Measurements from ENCODE around the gene METTL15.
"Not testable (repeated sequence)": the region's sequence is repeated elsewhere in the genome, so short reads cannot be mapped to it uniquely, and the experiment has no call there.

Gene METTL15, protein sequence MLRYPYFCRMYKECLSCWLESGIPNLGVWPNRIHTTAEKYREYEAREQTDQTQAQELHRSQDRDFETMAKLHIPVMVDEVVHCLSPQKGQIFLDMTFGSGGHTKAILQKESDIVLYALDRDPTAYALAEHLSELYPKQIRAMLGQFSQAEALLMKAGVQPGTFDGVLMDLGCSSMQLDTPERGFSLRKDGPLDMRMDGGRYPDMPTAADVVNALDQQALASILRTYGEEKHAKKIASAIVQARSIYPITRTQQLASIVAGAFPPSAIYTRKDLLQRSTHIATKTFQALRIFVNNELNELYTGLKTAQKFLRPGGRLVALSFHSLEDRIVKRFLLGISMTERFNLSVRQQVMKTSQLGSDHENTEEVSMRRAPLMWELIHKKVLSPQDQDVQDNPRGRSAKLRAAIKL
- total RNA-seq = 7.4 to 26.2 (median 14.4) reads per million in 9 experiments

GRCh38 chr11:28107750-28108618 lies at the start of gene METTL15, which contains the start of gene KIF18A:
Gene METTL15 (plus strand): TSS chr11:28108388. CDS start chr11:28113335, 4,947 bp downstream.
Gene KIF18A (minus strand): TSS chr11:28108156. CDS start chr11:28097947, 10,209 bp downstream.
- DNase-seq (peak; percentile 98 to 99 (median 99)), ATAC-seq (replicated peaks) (peak; percentile 90)
- Mint-ChIP-seq H3K27ac (peak within 1 kb of the TSS; percentile 96 to 99), H3K27me3 (no peaks in the 10 kb centered on the region), H3K36me3 (ENCODE audit: insufficient read depth) (peaks cover 13% of the 10 kb centered on the region), H3K4me1 (ENCODE audit: low read depth in 2 of 2) (peaks cover 33 to 50% of the 10 kb centered on the region in 2 donors), H3K4me3 (peak within 1 kb of the TSS; percentile 90 to 94), H3K9me3 (no peaks in the 10 kb centered on the region)

GRCh38 chr11:28071305-28071704 lies 36.9 kb upstream of the METTL15 start:
- DNase-seq = no peak
- no peaks in the 10 kb centered on the region for H3K27me3 Mint-ChIP-seq
- H3K4me1 Mint-ChIP-seq (ENCODE audit: low read depth in 2 of 2) = no peaks in the 10 kb centered on the region
- no peak overlapping the region for H3K27ac Mint-ChIP-seq
- no peak overlapping the region for H3K4me3 Mint-ChIP-seq
- no peaks in the 10 kb centered on the region for H3K9me3 Mint-ChIP-seq
- ATAC-seq (replicated peaks) = no peak
- no peaks in the 10 kb centered on the region for H3K36me3 Mint-ChIP-seq (ENCODE audit: insufficient read depth)

- H3K4me3 Mint-ChIP-seq = no peak overlapping the region
- H3K4me1 Mint-ChIP-seq (ENCODE audit: low read depth in 2 of 2) = no peaks in the 10 kb centered on the region
- H3K9me3 Mint-ChIP-seq = no peaks in the 10 kb centered on the region
- DNase-seq (no peak), ATAC-seq (replicated peaks) (no peak)
- no peak overlapping the region for H3K27ac Mint-ChIP-seq
- H3K27me3 Mint-ChIP-seq = no peaks in the 10 kb centered on the region
- no peaks in the 10 kb centered on the region for H3K36me3 Mint-ChIP-seq (ENCODE audit: insufficient read depth)
Observed at GRCh38 chr11:28072321-28072720, 35.9 kb upstream of the METTL15 start.

DNA sequence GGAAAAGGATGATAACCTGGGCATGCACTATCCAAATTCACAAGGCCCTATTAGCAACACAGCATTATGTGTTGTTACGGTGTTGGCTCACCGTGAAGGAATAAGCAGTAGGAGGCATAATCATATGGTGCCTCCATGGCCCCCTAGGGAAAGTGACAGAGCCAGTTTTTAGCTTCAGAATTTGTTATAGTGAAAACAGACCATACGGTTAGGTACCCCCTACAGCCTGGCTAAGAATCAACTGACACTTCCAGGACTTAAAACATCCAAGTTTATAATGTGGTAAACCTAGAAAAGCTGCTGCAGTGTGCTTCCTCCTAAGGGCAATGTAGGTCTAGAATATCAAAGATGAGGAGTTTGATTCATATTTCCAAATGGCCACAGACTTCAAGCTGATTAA lies 30.7 kb upstream of the METTL15 start:
- Mint-ChIP-seq H3K27ac (no peak overlapping the region), H3K9me3 (no peaks in the 10 kb centered on the region), H3K4me1 (ENCODE audit: low read depth in 2 of 2) (no peaks in the 10 kb centered on the region), H3K4me3 (no peak overlapping the region), H3K27me3 (no peaks in the 10 kb centered on the region), H3K36me3 (ENCODE audit: insufficient read depth) (no peaks in the 10 kb centered on the region)
- ATAC-seq (replicated peaks) = no peak
- DNase-seq = no peak

- no peak overlapping the region for H3K27ac Mint-ChIP-seq
- ATAC-seq (replicated peaks) (no peak), DNase-seq (no peak)
- H3K27me3 Mint-ChIP-seq = no peaks in the 10 kb centered on the region
- no peak overlapping the region for H3K4me3 Mint-ChIP-seq
- no peaks in the 10 kb centered on the region for H3K9me3 Mint-ChIP-seq
- no peaks in the 10 kb centered on the region for H3K36me3 Mint-ChIP-seq (ENCODE audit: insufficient read depth)
- no peaks in the 10 kb centered on the region for H3K4me1 Mint-ChIP-seq (ENCODE audit: low read depth in 2 of 2)
Observed at GRCh38 chr11:28083118-28083517, 25.1 kb upstream of the METTL15 start.

- Mint-ChIP-seq H3K9me3 (no peaks in the 10 kb centered on the region), H3K27me3 (no peaks in the 10 kb centered on the region), H3K36me3 (ENCODE audit: insufficient read depth) (no peaks in the 10 kb centered on the region), H3K4me3 (no peak overlapping the region), H3K27ac (no peak overlapping the region), H3K4me1 (ENCODE audit: low read depth in 2 of 2) (no peaks in the 10 kb centered on the region)
- ATAC-seq (replicated peaks) = no peak
- DNase-seq = no peak
Observed at GRCh38 chr11:28086569-28086968, 21.6 kb upstream of the METTL15 start.

- ATAC-seq (replicated peaks); H3K27me3 Mint-ChIP-seq; H3K36me3 Mint-ChIP-seq (ENCODE audit: insufficient read depth): not testable (repeated sequence)
Observed at GRCh38 chr11:28087192-28087591, 21.0 kb upstream of the METTL15 start.

DNA sequence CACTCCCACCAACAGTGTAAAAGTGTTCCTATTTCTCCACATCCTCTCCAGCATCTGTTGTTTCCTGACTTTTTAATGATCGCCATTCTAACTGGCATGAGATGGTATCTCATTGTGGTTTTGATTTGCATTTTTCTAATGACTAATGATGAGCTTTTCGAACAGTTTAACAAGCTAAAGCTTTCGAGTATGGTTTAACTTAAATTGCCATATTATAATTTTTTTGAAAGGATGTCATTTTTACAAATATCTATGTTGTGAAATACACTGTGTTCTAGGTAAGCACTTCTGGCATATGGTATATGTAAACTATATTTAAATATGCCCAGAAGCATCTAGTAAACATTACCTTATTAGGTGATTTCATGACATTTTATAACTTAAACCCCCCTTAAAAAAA lies 20.5 kb upstream of the METTL15 start:
- ATAC-seq (replicated peaks); H3K27ac Mint-ChIP-seq; DNase-seq; H3K4me3 Mint-ChIP-seq; H3K36me3 Mint-ChIP-seq (ENCODE audit: insufficient read depth); H3K27me3 Mint-ChIP-seq; H3K9me3 Mint-ChIP-seq; H3K4me1 Mint-ChIP-seq (ENCODE audit: low read depth in 2 of 2): not testable (repeated sequence)

More at GRCh38 chr11:28087192-28087591, 21.0 kb upstream of the METTL15 start:
- H3K27ac Mint-ChIP-seq; H3K4me3 Mint-ChIP-seq; H3K4me1 Mint-ChIP-seq (ENCODE audit: low read depth in 2 of 2); H3K9me3 Mint-ChIP-seq; DNase-seq: not testable (repeated sequence)

- Mint-ChIP-seq H3K27me3 (no peaks in the 10 kb centered on the region), H3K4me1 (ENCODE audit: low read depth in 2 of 2) (no peaks in the 10 kb centered on the region), H3K9me3 (no peaks in the 10 kb centered on the region), H3K36me3 (ENCODE audit: insufficient read depth) (no peaks in the 10 kb centered on the region), H3K27ac (no peak overlapping the region), H3K4me3 (no peak overlapping the region)
- DNase-seq (no peak), ATAC-seq (replicated peaks) (no peak)
Observed at GRCh38 chr11:28089378-28089777, 18.8 kb upstream of the METTL15 start.

GRCh38 chr11:28090052-28090749 lies 18.0 kb upstream of the METTL15 start:
- Mint-ChIP-seq H3K36me3 (ENCODE audit: insufficient read depth) (no peaks in the 10 kb centered on the region), H3K9me3 (no peaks in the 10 kb centered on the region), H3K4me3 (no peak overlapping the region), H3K27ac (no peak overlapping the region), H3K27me3 (no peaks in the 10 kb centered on the region), H3K4me1 (ENCODE audit: low read depth in 2 of 2) (no peaks in the 10 kb centered on the region)
- ATAC-seq (replicated peaks) (no peak), DNase-seq (no peak)

DNA sequence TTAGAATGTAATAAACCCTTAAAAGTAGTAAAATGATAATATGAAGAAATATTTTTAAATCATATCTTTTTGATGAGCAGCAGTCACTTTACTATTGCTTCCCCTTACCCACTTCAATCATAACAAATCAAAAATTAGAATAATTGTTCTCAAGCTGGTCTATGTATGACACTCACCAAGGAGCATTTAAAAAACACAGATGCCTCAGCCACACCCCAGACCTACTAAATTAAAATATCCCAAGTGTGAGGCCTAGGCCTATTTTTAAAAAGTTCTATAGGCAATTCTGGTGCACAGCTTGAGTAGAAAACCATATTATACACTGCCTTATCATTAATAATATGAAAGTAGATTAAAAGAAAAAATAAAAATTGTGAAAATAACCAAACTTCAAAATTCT lies 15.4 kb upstream of the METTL15 start:
- DNase-seq (no peak), ATAC-seq (replicated peaks) (no peak)
- H3K27ac Mint-ChIP-seq = no peak overlapping the region
- H3K27me3 Mint-ChIP-seq = no peaks in the 10 kb centered on the region
- no peaks in the 10 kb centered on the region for H3K36me3 Mint-ChIP-seq (ENCODE audit: insufficient read depth)
- no peaks in the 10 kb centered on the region for H3K4me1 Mint-ChIP-seq (ENCODE audit: low read depth in 2 of 2)
- H3K4me3 Mint-ChIP-seq = no peak overlapping the region
- H3K9me3 Mint-ChIP-seq = no peaks in the 10 kb centered on the region

GRCh38 chr11:28098257-28098656 lies 9.9 kb upstream of the METTL15 start:
- Mint-ChIP-seq H3K4me1 (ENCODE audit: low read depth in 2 of 2) (peaks cover 0 to 3% of the 10 kb centered on the region in 2 donors), H3K27me3 (no peaks in the 10 kb centered on the region), H3K4me3 (no peak overlapping the region), H3K27ac (no peak overlapping the region), H3K9me3 (no peaks in the 10 kb centered on the region), H3K36me3 (ENCODE audit: insufficient read depth) (no peaks in the 10 kb centered on the region)
- ATAC-seq (replicated peaks) (no peak), DNase-seq (no peak)

DNA sequence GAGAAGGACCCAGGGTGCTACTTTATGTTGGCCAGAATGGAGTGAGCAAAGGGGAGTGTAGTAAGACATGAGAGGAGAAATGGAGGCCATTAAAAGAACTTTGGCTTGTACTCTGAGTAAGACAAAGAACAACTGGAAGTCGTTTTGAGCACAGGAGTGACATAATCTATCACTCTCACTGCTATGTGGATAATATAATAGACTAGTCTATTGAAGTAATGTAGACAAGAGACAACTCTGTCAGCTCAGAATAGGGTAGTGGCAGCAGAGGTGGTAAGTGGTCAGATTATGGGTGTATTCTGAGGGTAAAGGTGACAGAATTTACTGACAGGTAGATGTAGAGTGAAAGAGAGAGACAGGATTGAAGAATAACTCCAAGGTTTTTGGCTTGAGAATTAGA lies 8.5 kb upstream of the METTL15 start:
- ATAC-seq (replicated peaks) (no peak), DNase-seq (no peak)
- no peak overlapping the region for H3K4me3 Mint-ChIP-seq
- H3K36me3 Mint-ChIP-seq (ENCODE audit: insufficient read depth) = no peaks in the 10 kb centered on the region
- no peaks in the 10 kb centered on the region for H3K27me3 Mint-ChIP-seq
- no peaks in the 10 kb centered on the region for H3K9me3 Mint-ChIP-seq
- H3K27ac Mint-ChIP-seq = no peak overlapping the region
- peaks cover 0 to 3% of the 10 kb centered on the region in 2 donors for H3K4me1 Mint-ChIP-seq (ENCODE audit: low read depth in 2 of 2)
